NB4 (cell line): Measurements from ENCODE around the gene REPS1.

Experiments used
- DNase-seq: peaks from one replicate; pipeline ENCODE4 v3.0.0; 2010; ENCODE audit warnings: low read depth
- H3K4me3 ChIP-seq: one replicate; pipeline ENCODE4 v1.5.1; 2011; ENCODE audit warnings: mild to moderate bottlenecking, low read depth, low read length, moderate library complexity
- CTCF ChIP-seq: IDR thresholded peaks from one replicate; pipeline ENCODE4 v1.5.1; 2012; ENCODE audit warnings: low read depth, low read length
- MAX ChIP-seq: IDR thresholded peaks from 2 replicates; pipeline ENCODE4 v1.6.1; 2011; ENCODE audit warnings: low read depth, low read length
- MYC ChIP-seq: IDR thresholded peaks from 2 replicates; pipeline ENCODE4 v1.6.1; 2011; ENCODE audit warnings: low read depth, low read length
- POLR2A ChIP-seq: IDR thresholded peaks from 2 replicates; pipeline ENCODE4 v1.6.1; 2011; ENCODE audit warnings: mild to moderate bottlenecking; ENCODE audit not compliant: insufficient read length; ENCODE audit errors: extremely low read depth

The REPS1 gene

GRCh38 chr6:138891255-138891986, 96.6 kb downstream of the REPS1 start:
- H3K4me3 ChIP-seq = no peak overlapping the region
- TF ChIP-seq MYC (no peak), CTCF (no peak), POLR2A (no peak), MAX (no peak)
- no peak for DNase-seq

- TF ChIP-seq MAX (no peak), CTCF (no peak), MYC (no peak), POLR2A (no peak)
- no peak for DNase-seq
- no peak overlapping the region for H3K4me3 ChIP-seq
These were observed 102.8 kb downstream of the REPS1 start for GRCh38 chr6:138885156-138885819.

GRCh38 chr6:138882369-138883017, 105.6 kb downstream of the REPS1 start:
- TF ChIP-seq MYC = no peak
- TF ChIP-seq MAX = no peak
- no peak for TF ChIP-seq POLR2A
- TF ChIP-seq CTCF = no peak
- DNase-seq = no peak
- no peak overlapping the region for H3K4me3 ChIP-seq

GRCh38 chr6:138873191-138873590, 114.9 kb downstream of the REPS1 start:
- H3K4me3 ChIP-seq = no peak overlapping the region
- DNase-seq = no peak
- TF ChIP-seq POLR2A (no peak), CTCF (no peak), MAX (no peak), MYC (no peak)

GRCh38 chr6:138869398-138869797, 118.7 kb downstream of the REPS1 start:
- TF ChIP-seq CTCF (no peak), POLR2A (no peak), MAX (no peak), MYC (no peak)
- no peak overlapping the region for H3K4me3 ChIP-seq
- DNase-seq = no peak
